GM21423 (cell line): ENCODE results near the gene CLEC1A.

Experiments used
- ATAC-seq: cut with Tn5 transposase; IDR thresholded peaks from one replicate; pipeline ENCODE4 v1.9.1; 2021; ENCODE audit warnings: mild to moderate bottlenecking, moderate library complexity; ENCODE audit not compliant: unreplicated experiment

CLEC1A gene

GRCh38 chr12:10101648-10102220 is 2.9 kb upstream of the CLEC1A start:
- ATAC-seq = no peak

GRCh38 chr12:10101042-10101579 is 2.3 kb upstream of the CLEC1A start:
- no peak for ATAC-seq

GRCh38 chr12:10097521-10097920 is 1.3 kb downstream of the CLEC1A start:
- no peak for ATAC-seq

- ATAC-seq = no peak
These were observed 2.8 kb downstream of the CLEC1A start for GRCh38 chr12:10095971-10096370.

GRCh38 chr12:10094646-10095395 is 4.0 kb downstream of the CLEC1A start:
- no peak for ATAC-seq

- ATAC-seq = no peak
These were observed 9.6 kb downstream of the CLEC1A start for GRCh38 chr12:10088955-10089900.

DNA sequence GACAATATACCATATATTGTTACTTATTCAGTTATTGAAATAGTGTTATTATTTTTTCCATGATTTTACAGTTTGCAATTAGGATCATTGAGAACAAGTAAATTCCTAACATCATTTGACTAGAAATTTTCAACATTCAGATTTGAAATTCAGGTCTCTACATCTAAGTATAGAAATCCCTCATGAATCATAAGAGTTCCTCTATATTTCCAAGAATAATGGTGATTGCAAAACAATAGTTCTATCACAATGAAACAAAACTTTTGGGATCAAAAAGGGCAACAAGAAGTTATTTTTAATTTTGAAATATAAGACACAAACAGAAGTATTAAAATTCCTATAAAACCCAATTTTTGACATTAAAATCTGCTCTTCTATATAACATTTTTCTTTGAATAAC is 10.8 kb downstream of the CLEC1A start:
- no peak for ATAC-seq

DNA sequence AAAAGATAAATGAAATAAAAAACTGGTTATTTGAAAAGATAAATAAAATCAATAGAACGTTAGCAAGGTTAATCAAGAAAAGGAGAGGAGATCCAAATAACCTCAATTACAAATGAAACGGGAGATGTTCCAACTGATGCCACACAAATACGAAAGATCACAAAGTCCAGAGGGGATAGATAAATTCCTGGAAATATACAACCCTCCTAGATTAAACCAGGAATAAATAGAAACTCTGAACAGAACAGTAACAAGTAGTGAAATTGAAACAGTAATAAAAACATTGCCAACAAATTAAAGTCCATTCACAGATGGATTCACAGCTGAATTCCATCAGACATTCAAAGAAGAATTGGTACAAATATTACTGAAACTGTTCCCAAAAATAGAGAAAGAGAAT is 12.4 kb downstream of the CLEC1A start:
- no peak for ATAC-seq

DNA sequence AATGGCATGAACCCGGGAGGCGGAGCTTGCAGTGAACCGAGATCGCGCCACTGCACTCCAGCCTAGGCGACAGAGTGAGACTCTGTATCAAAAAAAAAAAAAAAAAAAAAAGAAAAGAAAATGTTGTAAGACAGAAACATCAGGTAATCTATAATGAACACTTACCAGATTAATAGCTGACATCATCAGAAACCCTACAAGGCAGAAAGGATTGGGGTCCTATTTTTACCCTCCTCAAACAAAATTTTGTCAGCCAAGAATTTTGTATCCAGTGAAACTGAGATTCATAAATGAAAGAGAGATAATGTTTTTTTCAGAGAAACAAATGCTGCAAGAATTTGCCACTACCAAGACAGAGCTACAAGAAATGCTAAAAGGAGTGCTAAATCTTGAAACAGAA is 14.1 kb downstream of the CLEC1A start:
- ATAC-seq = no peak

DNA sequence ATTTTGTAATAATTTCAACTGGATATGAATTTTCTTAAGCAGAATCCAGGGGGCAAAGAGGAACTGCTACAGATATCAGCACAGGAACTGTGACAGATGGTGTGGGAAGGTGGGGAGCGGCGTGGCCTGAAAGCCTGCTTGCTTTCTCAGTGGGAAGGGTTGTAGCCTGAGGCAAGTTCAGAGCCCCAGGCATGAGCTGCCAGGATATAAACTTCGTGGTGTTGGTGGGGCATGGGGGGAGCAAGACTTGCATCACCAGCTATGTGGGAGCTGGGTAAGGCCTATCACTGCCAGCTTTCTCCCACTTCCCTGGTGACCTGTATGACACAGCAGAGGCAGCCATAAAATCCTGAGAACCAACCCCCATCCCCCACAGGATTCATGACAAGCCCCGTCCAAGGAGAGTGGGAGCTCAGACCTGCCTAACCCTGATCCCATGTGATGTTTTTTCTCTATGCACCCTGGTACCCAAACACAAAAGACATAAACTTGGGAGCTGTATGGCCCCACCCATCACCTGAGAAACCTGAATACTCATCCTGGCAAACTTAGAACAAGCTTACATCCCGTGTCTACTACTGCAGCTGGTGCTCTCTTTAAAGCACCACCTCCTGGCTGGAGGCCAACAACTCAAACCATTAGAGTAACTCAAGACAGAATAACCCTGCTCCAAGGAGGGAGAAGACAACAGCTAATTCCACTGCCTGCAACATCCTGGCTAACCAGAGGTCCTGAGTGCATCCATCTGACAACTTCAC is 16.5 kb downstream of the CLEC1A start:
- ATAC-seq = no peak

DNA sequence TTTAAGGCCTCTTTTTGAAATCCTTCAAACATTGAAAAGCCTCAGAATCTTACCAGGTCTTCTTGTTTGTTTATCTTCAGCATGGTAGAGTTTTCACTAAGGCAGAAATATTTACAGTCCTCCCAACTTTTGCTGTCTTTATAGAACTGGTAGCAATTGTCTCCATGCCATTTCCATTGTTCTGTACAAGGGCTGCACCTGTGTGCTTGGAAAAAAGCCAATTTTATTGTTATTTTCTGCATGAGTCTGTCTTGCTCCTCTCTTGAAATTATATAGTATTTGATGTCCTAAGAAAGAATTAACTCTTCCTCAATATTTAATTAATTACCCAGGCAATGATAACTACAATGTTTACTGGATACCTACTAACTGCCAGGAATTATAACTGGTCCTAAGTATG is 23.3 kb downstream of the CLEC1A start:
- ATAC-seq = no peak

GRCh38 chr12:10073261-10073660 is 25.5 kb downstream of the CLEC1A start:
- no peak for ATAC-seq

DNA sequence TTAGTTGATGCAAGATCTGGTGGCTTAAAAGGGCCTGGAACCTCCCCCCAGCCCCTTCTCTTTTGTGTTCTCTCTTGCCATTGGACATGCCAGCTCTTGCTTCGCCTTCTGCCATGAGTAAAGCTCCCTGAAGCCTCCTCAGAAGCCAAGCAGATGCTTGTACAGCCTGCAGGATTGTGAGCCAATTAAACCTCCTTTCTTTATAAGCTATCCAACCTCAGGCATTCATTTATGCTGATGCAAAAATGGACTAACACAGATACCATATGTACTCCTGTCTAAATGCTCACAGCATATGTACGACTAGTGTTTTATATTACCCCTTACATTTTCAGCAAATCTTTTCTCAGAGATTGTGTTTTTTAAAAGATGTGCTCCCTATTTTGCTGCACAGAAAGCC is 26.7 kb downstream of the CLEC1A start:
- ATAC-seq = no peak

DNA sequence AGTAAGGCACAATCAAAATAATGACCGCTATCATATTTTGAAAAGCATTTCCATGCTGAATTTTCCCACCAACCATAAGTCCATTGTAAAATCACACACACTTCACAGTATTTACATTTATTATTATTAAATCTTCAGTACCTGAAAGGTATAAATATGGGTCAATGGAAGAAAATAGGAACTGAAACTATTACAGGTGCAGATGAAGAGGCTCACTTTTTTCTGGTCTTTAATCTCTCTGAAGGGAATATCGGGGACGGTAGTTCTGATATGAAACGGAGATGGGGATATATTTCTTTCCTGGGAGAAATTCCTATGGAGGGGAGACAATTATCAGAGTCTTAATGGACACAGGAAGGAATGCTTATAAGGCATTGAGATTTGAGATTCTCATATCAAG is 28.4 kb downstream of the CLEC1A start:
- ATAC-seq = no peak

DNA sequence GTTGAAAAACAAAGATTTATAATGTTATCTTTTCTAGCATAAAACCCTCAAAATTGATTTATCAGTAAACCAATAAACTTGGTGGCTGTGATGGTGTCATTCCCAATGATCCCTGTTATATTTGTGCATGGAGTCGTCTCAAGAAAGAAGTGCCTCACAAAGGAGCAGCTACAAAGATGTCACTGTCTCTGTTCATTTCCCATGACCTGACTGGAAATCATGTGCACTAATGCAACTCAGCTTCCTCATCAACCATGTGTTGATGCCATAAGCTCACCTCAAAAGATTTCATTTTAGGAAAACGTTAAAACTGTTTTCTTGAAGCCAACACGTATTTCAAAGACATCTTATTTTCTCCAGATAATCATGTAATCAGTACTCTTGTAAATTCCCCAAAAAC is 28.8 kb downstream of the CLEC1A start:
- no peak for ATAC-seq

- no peak for ATAC-seq
These were observed 29.7 kb downstream of the CLEC1A start for GRCh38 chr12:10069099-10069498.

GRCh38 chr12:10068644-10069043 is 30.1 kb downstream of the CLEC1A start:
- ATAC-seq = no peak

- no peak for ATAC-seq
These were observed 30.8 kb downstream of the CLEC1A start for GRCh38 chr12:10067942-10068341.

GRCh38 chr12:10067264-10067663 is 31.5 kb downstream of the CLEC1A start:
- ATAC-seq = no peak

DNA sequence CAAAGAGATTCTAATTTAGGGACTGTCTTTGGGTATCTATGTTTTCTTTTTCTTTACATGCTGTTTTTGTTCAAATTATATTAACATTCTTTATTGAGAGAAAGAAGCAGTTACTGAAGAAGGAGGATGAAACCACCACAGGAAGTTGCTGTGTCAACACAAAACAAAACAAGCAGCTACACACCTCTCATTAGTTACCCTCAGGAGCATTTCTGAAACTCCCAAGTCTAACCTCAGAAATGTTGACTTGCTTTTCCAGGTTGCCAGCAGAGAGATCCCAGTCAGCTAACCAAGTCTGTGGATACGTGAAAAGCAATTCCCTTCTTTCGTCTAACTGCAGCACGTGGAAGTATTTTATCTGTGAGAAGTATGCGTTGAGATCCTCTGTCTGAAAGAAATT is 33.5 kb downstream of the CLEC1A start:
- ATAC-seq = no peak

DNA sequence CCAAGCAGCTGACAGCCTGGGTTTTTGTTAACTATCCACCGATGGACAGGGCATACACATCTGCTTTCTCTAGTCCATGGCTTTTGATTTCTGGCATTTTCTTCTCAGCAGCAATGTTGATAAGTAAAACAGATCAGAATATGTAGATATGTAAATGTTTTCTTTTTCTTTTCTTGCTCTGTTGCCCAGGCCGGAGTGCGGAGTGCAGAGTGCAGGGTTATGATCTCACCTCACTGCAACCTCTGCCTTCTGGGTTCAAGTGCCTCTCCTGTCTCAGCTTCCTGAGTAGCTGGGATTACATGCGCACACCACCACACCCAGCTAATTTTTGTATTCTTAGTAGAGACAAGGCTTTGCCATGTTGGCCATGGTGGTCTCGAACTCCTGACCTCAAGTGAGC is 40.4 kb downstream of the CLEC1A start:
- ATAC-seq = no peak
